ENCODE measurements around the gene TBXAS1.

TBXAS1 gene

GRCh38 chr7:139829025-139829774 is at the start of gene TBXAS1:
TSS of gene TBXAS1 (plus strand) at chr7:139829264. CDS start at chr7:139829391, 127 bp downstream.
- no peak for DNase-seq

DNA sequence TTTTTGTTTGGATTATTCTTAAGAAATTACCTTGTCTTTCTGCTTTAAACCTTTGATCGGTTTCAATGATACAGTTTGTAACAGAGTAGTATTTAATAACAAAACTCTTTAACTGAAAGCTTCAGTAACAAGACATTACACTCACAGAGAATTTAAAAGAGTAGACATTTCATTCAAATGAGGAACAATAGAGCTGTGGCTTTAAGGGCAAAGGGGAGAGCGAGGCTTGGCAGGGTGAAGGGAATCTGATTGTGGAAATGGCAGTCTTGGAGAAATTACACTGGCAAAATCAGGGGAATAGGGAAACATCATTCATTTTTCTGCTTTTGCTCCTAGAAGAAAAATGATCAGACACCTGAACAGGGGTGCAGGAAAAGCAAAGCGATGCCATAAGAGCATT is 46.1 kb upstream of the TBXAS1 start:
- no peak for DNase-seq

GRCh38 chr7:139783647-139784385 is 45.2 kb upstream of the TBXAS1 start:
- no peak for DNase-seq

GRCh38 chr7:139784648-139785047 is 44.4 kb upstream of the TBXAS1 start:
- no peak for DNase-seq

DNA sequence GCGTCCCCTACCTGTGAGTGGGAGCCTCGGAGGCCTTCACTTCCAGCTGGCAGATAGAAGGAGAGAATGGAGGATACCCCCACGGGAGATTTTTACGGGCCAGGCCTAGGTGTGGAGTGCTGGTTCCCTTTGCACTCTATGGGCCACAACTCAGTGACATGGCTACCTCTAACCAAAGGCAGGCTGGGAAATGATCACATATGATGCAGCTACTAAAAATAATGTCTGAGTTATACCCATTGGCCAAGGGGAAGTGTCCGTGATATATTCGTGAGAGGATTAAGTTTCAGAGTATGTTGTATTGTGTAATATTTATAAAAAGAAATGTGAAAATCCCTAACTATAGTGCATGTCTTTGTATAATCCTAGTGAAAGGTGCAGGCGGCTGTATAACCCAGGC is 37.7 kb upstream of the TBXAS1 start:
- no peak for DNase-seq

GRCh38 chr7:139797607-139798006 is 31.5 kb upstream of the TBXAS1 start:
- no peak for DNase-seq

GRCh38 chr7:139798221-139798620 is 30.8 kb upstream of the TBXAS1 start:
- no peak for DNase-seq

DNA sequence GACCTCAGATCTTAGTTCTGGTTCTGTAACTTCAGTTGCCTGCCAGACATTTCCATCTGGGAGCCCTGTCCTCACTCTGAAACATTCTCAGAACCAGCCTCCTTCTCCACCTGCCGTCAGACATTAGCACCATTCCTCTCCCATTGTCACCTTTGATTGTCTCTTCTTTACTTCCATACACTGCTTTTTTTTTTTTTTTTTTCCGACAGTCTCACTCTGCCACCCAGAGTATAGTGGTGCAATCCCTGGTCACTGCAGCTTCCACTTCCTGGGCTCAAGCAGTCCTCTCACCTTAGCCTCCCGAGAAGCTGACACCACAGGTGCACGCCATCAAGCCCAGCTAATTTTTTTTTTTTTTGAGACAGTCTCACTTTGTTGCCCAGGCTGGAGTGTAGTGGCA is 30.2 kb upstream of the TBXAS1 start:
- DNase-seq = no peak

GRCh38 chr7:139799586-139799985 is 29.5 kb upstream of the TBXAS1 start:
- no peak for DNase-seq

- DNase-seq = no peak
These were observed 24.5 kb upstream of the TBXAS1 start for GRCh38 chr7:139804571-139804970.

GRCh38 chr7:139807009-139807408 is 22.1 kb upstream of the TBXAS1 start:
- no peak for DNase-seq

- DNase-seq = no peak
These were observed 20.6 kb upstream of the TBXAS1 start for GRCh38 chr7:139808427-139808826.

- no peak for DNase-seq
These were observed 20.1 kb upstream of the TBXAS1 start for GRCh38 chr7:139808846-139809442.

- no peak for DNase-seq
These were observed 18.0 kb upstream of the TBXAS1 start for GRCh38 chr7:139811066-139811465.

DNA sequence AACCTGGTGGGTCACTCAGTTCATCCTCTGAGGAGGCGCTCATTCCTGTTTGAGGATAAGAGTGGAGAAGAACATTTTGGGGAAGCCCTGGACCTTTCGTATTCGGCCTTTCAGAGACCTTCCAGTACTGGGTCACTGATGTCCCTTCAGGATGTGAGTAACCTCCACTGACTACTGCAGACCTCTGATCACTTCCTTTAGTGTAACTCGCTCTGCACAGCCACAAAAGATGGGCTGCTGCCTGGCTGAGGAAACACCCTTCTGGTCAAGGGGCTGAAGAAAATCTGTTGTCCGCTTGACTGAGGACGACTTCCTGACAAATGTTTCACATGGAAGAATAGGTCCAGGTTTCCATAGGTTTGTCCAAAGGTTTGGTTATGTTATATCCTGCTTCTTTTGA is 15.9 kb upstream of the TBXAS1 start:
- DNase-seq = no peak

DNA sequence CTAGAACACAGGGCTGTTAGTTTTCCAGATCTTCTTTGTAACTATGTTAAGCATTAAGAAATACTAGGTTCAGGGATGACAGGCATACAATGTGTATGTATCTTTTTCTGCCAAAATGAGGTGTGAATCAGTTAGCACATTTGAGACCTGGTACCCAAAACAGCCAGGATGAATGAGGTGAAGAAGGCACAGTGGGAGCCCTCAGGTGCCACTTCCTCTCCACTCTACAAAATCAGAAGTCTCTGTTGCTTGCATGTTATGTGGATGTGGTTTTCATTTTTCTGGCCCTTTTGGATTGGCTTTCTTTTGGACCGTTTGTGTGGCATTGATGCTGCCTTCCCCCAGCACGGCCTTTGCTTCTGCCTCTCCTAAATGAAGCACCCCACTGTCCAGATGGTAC is 15.4 kb upstream of the TBXAS1 start:
- DNase-seq = no peak

- no peak for DNase-seq
These were observed 11.8 kb upstream of the TBXAS1 start for GRCh38 chr7:139817249-139817648.

- no peak for DNase-seq
These were observed 9.0 kb upstream of the TBXAS1 start for GRCh38 chr7:139820089-139820488.

- DNase-seq = no peak
These were observed 7.5 kb upstream of the TBXAS1 start for GRCh38 chr7:139821349-139822105.

DNA sequence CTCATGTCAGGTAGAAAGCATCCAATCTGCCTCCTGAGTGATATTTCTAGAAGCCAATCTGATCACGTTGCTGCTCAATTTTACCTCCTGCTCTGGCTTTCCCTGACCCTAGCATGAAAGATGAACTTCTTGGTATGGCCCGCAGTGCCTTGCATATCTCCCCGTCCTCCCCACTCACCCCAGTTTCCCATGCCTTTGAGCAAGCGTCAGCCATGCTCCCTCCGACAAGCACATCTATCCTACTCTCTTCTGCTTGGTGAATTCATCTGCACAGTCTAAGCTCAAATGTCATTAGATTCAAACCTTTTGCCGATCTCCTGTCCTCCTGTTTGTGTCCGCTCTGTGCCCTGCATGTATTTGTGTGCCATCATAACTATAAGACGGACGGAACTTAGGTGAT is 6.2 kb upstream of the TBXAS1 start:
- no peak for DNase-seq

GRCh38 chr7:139823959-139824521 is 5.0 kb upstream of the TBXAS1 start:
- DNase-seq = no peak

- no peak for DNase-seq
These were observed 3.3 kb upstream of the TBXAS1 start for GRCh38 chr7:139825666-139826290.

DNA sequence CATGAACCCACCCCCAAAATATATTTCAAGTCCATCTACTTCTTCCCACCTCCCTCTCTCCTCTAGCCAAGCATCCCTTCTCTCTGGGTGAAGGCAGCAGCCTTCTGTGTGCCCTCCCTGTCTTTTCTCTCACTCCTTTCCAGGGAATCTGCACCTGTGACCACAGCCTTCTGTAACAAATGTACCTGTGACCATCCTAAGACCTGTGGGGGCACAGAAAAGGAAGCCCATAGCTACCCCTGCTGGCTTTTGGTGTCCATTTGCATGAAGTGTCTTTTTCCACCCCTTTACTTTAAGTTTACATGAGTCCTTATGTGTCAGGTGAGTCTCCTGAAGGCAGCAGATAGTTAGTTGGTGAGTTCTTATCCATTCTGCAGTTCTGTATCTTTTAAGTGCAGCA is 2.0 kb upstream of the TBXAS1 start:
- no peak for DNase-seq
